Progenitor cell of endocrine pancreas (in vitro differentiated cells): ENCODE data around the gene PTMA. TPM values are rescaled to one million over a fixed set of nuclear protein-coding genes. Genes with fewer than 3 reads are reported as not detected.
"Not testable (repeated sequence)": the region's sequence is repeated elsewhere in the genome, so short reads cannot be mapped to it uniquely, and the experiment has no call there.

ENCODE experiments used
- DNase-seq: peaks from one replicate; pipeline ENCODE4 v3.0.0; 2021; ENCODE audit warnings: low spot score; ENCODE audit not compliant: unreplicated experiment
- H3K27ac Mint-ChIP-seq: 2 replicates; pipeline ENCODE4 v1.8.0; 2021; ENCODE audit warnings: mild to moderate bottlenecking, moderate library complexity, mixed read lengths
- H3K27me3 Mint-ChIP-seq: 2 replicates; pipeline ENCODE4 v1.8.0; 2021; ENCODE audit warnings: mixed read lengths
- H3K36me3 Mint-ChIP-seq: 2 replicates; pipeline ENCODE4 v1.8.0; 2022; ENCODE audit warnings: mixed read lengths; ENCODE audit not compliant: insufficient read depth
- H3K4me1 Mint-ChIP-seq: 2 replicates; pipeline ENCODE4 v1.8.0; 2021; ENCODE audit warnings: low read depth, mixed read lengths
- H3K4me3 Mint-ChIP-seq: 2 replicates; pipeline ENCODE4 v1.8.0; 2021; ENCODE audit warnings: low read depth, mild to moderate bottlenecking, moderate library complexity, mixed read lengths
- H3K9me3 Mint-ChIP-seq: 2 replicates; pipeline ENCODE4 v1.8.0; 2021; ENCODE audit warnings: low read depth, mixed read lengths
- CTCF ChIP-seq: fragments of 200-600 bp; sonication (generic); IDR thresholded peaks from one replicate; pipeline ENCODE4 v1.5.0; 2021; ENCODE audit warnings: antibody characterized with exemption, mild to moderate bottlenecking; ENCODE audit not compliant: unreplicated experiment
- long read RNA-seq: library from polyadenylated mRNA; unstranded; transcript quantifications from one replicate; pipeline ENCODE4 v2.0.0, GENCODE V29; 2020
- total RNA-seq: library from RNA; stranded (reverse); gene quantifications from 2 replicates; pipeline ENCODE4 v1.2.1, GENCODE V29; 2021

PTMA gene
- total RNA-seq, result 1,066 and 1,116 TPM in 2 replicates
- long read RNA-seq, transcript PTMA-201 (5 exons, 1,212 nt), result minor isoform, 39 of 407 reads
- long read RNA-seq, transcript PTMA-202 (5 exons, 1,221 nt), result major isoform, 328 of 407 reads
- long read RNA-seq, partial matches to known transcripts, result 25 of 407 reads
- long read RNA-seq, other reads (novel, unspliced or antisense), result 10 of 407 reads

DNA sequence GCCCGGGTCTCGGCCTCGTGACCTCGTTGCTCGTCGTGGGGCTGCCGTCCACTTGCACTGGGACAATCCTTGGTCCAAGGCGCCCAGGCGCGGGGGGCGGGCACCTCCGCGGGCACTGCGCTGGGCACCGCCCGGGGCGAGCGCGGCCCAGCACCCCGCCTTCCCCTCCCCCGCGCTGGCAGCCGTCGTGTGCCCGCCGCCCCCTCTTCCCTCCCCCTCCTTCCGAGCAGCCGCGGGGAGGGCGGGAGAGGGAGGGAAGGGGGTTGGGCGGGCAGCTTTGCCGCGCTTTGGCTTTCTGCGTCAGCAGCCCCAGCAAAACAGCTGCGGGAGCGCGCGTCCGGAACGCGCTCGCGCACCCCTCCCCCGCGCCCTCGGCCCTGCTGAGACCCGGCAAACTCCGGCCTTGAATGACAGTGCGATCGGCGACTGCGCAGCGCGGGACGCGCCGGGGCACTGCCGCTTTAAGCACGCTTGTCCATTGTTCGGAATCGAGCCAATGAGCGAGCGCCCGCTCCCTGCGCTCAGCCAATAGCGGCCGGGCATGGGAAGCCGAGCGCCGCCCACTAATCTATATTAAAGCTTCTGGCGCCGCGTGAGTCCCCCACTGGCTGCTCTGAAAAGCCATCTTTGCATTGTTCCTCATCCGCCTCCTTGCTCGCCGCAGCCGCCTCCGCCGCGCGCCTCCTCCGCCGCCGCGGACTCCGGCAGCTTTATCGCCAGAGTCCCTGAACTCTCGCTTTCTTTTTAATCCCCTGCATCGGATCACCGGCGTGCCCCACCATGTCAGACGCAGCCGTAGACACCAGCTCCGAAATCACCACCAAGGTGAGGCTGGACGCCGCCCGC is at the start of gene PTMA:
TSS of gene PTMA (plus strand) at position 599 of the 846 bp plus-strand sequence. CDS start at position 781, 182 bp downstream.
- no peaks in the 10 kb centered on the region for H3K9me3 Mint-ChIP-seq
- DNase-seq, result peak; percentile 99
- peaks cover 18% of the 10 kb centered on the region for H3K36me3 Mint-ChIP-seq
- H3K27me3 Mint-ChIP-seq, result no peaks in the 10 kb centered on the region
- H3K4me3 Mint-ChIP-seq, result peak within 1 kb of the TSS; percentile 99
- peaks cover 15% of the 10 kb centered on the region for H3K4me1 Mint-ChIP-seq
- H3K27ac Mint-ChIP-seq, result peak within 1 kb of the TSS; percentile 100
- no peak for TF ChIP-seq CTCF

- not testable (repeated sequence) for H3K36me3 Mint-ChIP-seq, H3K4me1 Mint-ChIP-seq, H3K4me3 Mint-ChIP-seq, DNase-seq, H3K27me3 Mint-ChIP-seq, H3K27ac Mint-ChIP-seq, H3K9me3 Mint-ChIP-seq
These were observed 48.3 kb upstream of the PTMA start for GRCh38 chr2:231660073-231660472.

GRCh38 chr2:231660860-231661259 is 47.5 kb upstream of the PTMA start:
- peak overlapping the region; percentile 3 for H3K27ac Mint-ChIP-seq
- H3K4me1 Mint-ChIP-seq, result peaks cover 4% of the 10 kb centered on the region
- no peak for TF ChIP-seq CTCF
- H3K27me3 Mint-ChIP-seq, result no peaks in the 10 kb centered on the region
- DNase-seq, result no peak
- H3K36me3 Mint-ChIP-seq, result peaks cover 3% of the 10 kb centered on the region
- H3K9me3 Mint-ChIP-seq, result peaks cover 8% of the 10 kb centered on the region
- H3K4me3 Mint-ChIP-seq, result peak overlapping the region; percentile 4

DNA sequence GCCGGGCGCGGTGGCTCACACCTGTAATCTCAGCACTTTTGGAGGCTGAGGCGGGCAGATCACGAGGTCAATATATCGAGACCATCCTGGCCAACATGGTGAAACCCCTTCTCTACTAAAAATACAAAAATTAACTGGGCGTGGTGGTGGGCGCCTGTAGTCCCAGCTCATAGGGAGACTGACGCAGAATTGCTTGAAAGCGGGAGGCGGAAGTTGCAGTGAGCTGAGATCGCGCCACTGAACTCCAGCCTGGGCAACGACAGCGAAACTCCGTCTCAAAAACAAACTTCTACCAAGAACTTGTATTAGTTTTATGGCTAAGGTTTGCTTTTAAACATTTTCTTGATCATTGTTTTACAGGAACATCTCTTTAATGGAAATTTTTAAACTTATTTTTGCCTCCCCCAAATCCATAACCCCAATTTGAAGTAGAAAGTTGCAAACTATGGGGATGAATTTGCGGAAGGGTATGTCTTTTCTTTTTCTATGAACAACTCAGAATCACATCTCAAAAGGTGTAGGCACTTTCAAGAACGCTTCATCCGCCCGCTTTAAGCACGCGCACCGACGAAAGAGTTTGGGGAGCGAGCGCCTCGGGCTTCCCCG is 46.8 kb upstream of the PTMA start:
- no peak for TF ChIP-seq CTCF
- H3K27me3 Mint-ChIP-seq, result no peaks in the 10 kb centered on the region
- H3K4me3 Mint-ChIP-seq, result peak overlapping the region; percentile 55
- H3K27ac Mint-ChIP-seq, result peak overlapping the region; percentile 87
- H3K36me3 Mint-ChIP-seq, result peaks cover 3% of the 10 kb centered on the region
- H3K9me3 Mint-ChIP-seq, result peaks cover 8% of the 10 kb centered on the region
- DNase-seq, result no peak
- H3K4me1 Mint-ChIP-seq, result peaks cover 5% of the 10 kb centered on the region

GRCh38 chr2:231662028-231662810 is 46.1 kb upstream of the PTMA start:
- Mint-ChIP-seq H3K9me3 (peaks cover 8% of the 10 kb centered on the region), H3K27ac (peak overlapping the region; percentile 88), H3K4me3 (peak overlapping the region; percentile 55), H3K27me3 (no peaks in the 10 kb centered on the region), H3K4me1 (peaks cover 10% of the 10 kb centered on the region), H3K36me3 (peaks cover 3% of the 10 kb centered on the region)
- no peak for TF ChIP-seq CTCF
- peak; percentile 93 for DNase-seq
